Kidney epithelial cell (primary cell): ENCODE data around the gene SCMH1. TPM values are rescaled to one million over a fixed set of nuclear protein-coding genes. Genes with fewer than 3 reads are reported as not detected.
"Not testable (repeated sequence)": the region's sequence is repeated elsewhere in the genome, so short reads cannot be mapped to it uniquely, and the experiment has no call there.

Experiments
- DNase-seq: peaks from one replicate; pipeline ENCODE4 v3.0.0-alpha.2; 2010; ENCODE audit warnings: low read depth
- H3K27me3 ChIP-seq: 2 replicates; pipeline ENCODE4 v1.6.0; 2011; ENCODE audit warnings: low read length; ENCODE audit not compliant: control insufficient read depth, insufficient read depth
- H3K36me3 ChIP-seq: 2 replicates; pipeline ENCODE4 v1.5.1; 2011; ENCODE audit warnings: low read length; ENCODE audit not compliant: control insufficient read depth, insufficient read depth
- H3K4me3 ChIP-seq: 2 replicates; pipeline ENCODE4 v1.5.1; 2011; ENCODE audit warnings: low read depth, mild to moderate bottlenecking, control low read depth, low read length
- total RNA-seq: library from RNA; depleted of rRNA; stranded (reverse); fragments of >200 nt; gene quantifications from 2 replicates; pipeline ENCODE4 v1.2.3, GENCODE V29; 2015
- TF ChIP-seq, protein P1 (sequence below): IDR thresholded peaks from 2 replicates; pipeline ENCODE4 v1.5.1; 2011; ENCODE audit warnings: mild to moderate bottlenecking, moderate library complexity, low read length, control low read depth, inconsistent platforms; ENCODE audit not compliant: insufficient read depth, poor library complexity, severe bottlenecking

Gene SCMH1
- total RNA-seq, 1 donor from 2014 or later: 24.3 TPM

GRCh38 chr1:41232305-41232704 is 9.8 kb downstream of the SCMH1 start:
- no peak for DNase-seq
- no peak overlapping the region for H3K4me3 ChIP-seq

DNA sequence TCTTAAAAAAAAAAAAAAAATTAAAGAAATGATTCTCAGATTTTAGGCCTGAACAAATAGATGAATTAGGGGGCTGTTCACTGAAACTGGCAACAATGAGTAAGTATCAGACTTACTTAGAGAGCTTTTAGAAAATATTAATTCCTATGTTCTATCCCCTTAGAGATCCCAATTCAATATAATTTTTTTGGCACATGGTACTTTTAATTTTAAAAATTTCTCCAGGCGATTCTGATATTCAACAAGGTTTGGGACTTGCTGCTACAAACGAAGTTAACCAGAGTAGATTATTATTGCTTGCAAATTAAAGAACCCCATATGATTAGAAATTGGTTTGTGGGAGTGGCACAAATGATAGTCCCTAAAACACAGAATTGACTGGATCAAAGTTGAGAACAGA is 11.4 kb downstream of the SCMH1 start:
- TF ChIP-seq, protein P1, sequence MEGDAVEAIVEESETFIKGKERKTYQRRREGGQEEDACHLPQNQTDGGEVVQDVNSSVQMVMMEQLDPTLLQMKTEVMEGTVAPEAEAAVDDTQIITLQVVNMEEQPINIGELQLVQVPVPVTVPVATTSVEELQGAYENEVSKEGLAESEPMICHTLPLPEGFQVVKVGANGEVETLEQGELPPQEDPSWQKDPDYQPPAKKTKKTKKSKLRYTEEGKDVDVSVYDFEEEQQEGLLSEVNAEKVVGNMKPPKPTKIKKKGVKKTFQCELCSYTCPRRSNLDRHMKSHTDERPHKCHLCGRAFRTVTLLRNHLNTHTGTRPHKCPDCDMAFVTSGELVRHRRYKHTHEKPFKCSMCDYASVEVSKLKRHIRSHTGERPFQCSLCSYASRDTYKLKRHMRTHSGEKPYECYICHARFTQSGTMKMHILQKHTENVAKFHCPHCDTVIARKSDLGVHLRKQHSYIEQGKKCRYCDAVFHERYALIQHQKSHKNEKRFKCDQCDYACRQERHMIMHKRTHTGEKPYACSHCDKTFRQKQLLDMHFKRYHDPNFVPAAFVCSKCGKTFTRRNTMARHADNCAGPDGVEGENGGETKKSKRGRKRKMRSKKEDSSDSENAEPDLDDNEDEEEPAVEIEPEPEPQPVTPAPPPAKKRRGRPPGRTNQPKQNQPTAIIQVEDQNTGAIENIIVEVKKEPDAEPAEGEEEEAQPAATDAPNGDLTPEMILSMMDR: no peak
- H3K27me3 ChIP-seq: no peaks in the 10 kb centered on the region
- H3K36me3 ChIP-seq: no peaks in the 10 kb centered on the region
- no peak overlapping the region for H3K4me3 ChIP-seq
- no peak for DNase-seq

More at GRCh38 chr1:41232305-41232704, 9.8 kb downstream of the SCMH1 start:
- no peaks in the 10 kb centered on the region for H3K36me3 ChIP-seq
- TF ChIP-seq, protein P1: no peak
- no peaks in the 10 kb centered on the region for H3K27me3 ChIP-seq

DNA sequence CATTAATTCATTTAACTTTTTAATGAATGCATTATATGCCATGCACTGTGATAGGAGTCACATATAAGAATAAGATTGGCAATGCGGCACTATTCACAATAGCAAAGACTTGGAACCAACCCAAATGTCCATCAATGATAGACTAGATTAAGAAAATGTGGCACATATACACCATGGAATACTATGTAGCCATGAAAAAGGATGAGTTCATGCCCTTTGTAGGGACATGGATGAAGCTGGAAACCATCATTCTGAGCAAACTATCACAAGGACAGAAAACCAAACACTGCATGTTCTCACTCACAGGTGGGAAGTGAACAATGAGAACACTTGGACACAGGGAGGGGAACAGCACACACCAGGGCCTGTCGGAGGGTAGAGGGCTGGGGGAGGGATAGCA is 12.9 kb downstream of the SCMH1 start:
- not testable (repeated sequence) for H3K36me3 ChIP-seq, H3K27me3 ChIP-seq, DNase-seq, H3K4me3 ChIP-seq

DNA sequence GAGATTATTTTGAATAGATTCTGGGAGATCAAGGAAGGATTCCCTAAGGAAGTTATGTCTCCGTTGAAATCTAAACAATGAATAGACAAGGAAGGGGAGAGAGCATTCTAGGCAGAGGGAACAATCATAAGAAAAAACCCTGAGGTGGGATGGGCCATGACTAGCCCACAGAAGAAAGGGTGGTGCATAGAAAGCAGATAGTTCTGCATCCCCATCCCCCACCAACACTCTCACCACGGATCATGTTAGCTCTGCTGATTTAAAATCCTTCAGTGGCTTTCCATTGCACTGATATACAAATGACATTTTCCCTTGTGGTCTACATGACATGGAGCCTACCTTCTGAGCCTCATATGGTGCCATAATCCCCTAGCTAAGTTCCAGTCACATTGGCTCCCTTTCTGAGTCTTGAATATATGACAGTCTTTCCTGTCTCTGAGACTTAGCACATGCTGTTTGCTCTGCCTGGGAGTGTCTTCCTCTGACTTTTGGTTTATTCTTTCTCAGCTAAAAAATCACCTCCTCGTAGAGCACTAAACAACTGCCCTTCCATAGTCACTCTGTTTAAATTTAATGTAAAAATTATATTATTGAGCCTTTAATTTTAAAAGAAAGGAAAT is 15.2 kb downstream of the SCMH1 start:
- no peak for DNase-seq
- Histone ChIP-seq H3K36me3 (no peaks in the 10 kb centered on the region), H3K4me3 (no peak overlapping the region), H3K27me3 (no peaks in the 10 kb centered on the region)
- TF ChIP-seq, protein P1: no peak

DNA sequence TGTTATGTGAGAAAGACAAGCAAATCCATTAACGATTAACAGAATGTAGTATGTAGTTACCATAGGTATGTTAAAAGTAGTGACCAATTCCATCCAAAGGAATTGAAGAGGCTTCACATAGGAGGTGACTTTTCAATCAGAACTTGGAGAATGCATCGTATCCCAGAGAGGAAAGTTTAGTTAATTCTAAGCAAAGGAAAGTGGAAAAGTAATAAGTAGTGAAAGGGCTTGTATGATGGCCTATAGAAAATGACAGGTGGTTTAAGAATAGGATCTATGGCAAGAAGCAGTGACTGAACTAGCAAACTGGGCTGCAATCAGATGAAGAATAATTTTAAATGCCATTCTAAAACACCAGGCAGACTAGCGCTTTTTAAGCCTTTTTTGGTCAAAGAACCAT is 16.6 kb downstream of the SCMH1 start:
- H3K36me3 ChIP-seq: no peaks in the 10 kb centered on the region
- no peak for DNase-seq
- TF ChIP-seq, protein P1: no peak
- H3K4me3 ChIP-seq: no peak overlapping the region
- no peaks in the 10 kb centered on the region for H3K27me3 ChIP-seq

- TF ChIP-seq, protein P1: no peak
- Histone ChIP-seq H3K27me3 (no peaks in the 10 kb centered on the region), H3K36me3 (no peaks in the 10 kb centered on the region), H3K4me3 (no peak overlapping the region)
- DNase-seq: no peak
These were observed 19.6 kb downstream of the SCMH1 start for GRCh38 chr1:41222496-41222895.
